Stimulated activated CD8-positive, alpha-beta memory T cell treated with anti-CD3 and anti-CD28 coated beads, Interleukin-15, amount 100 ng/mL, for 4 hours (primary cell): ENCODE measurements around the gene SPINK14.

Source experiments
- DNase-seq, 2 donors: peaks; one replicate each; pipeline ENCODE4 v3.0.0-alpha.2; 2020; ENCODE audit warnings: low read depth in 2 of 2

SPINK14 gene

GRCh38 chr5:148201151-148201550 is 32.8 kb downstream of the SPINK14 start:
- no peak for DNase-seq

GRCh38 chr5:148202531-148203203 is 34.3 kb downstream of the SPINK14 start, which contains the start of gene SPINK6:
SPINK6 (plus strand) TSS chr5:148203042; CDS start chr5:148203097, 55 bp downstream.
- no peak for DNase-seq

GRCh38 chr5:148205044-148205806 is 36.9 kb downstream of the SPINK14 start:
- no peak for DNase-seq

- DNase-seq: no peak
Measured at GRCh38 chr5:148205865-148206264, 37.5 kb downstream of the SPINK14 start.

- DNase-seq: no peak
Measured at GRCh38 chr5:148206620-148207019, 38.3 kb downstream of the SPINK14 start.

GRCh38 chr5:148208226-148208625 is 39.9 kb downstream of the SPINK14 start:
- no peak for DNase-seq

- no peak for DNase-seq
Measured at GRCh38 chr5:148209151-148209770, 40.9 kb downstream of the SPINK14 start.

GRCh38 chr5:148214665-148215185 is 46.4 kb downstream of the SPINK14 start:
- no peak for DNase-seq

- no peak for DNase-seq
Measured at GRCh38 chr5:148221508-148221907, 53.2 kb downstream of the SPINK14 start.

- no peak for DNase-seq
Measured at GRCh38 chr5:148224117-148224742, 55.9 kb downstream of the SPINK14 start.
